ENCODE data around the gene MALSU1.
"Not testable (repeated sequence)": the region's sequence is repeated elsewhere in the genome, so short reads cannot be mapped to it uniquely, and the experiment has no call there.

The MALSU1 gene

DNA sequence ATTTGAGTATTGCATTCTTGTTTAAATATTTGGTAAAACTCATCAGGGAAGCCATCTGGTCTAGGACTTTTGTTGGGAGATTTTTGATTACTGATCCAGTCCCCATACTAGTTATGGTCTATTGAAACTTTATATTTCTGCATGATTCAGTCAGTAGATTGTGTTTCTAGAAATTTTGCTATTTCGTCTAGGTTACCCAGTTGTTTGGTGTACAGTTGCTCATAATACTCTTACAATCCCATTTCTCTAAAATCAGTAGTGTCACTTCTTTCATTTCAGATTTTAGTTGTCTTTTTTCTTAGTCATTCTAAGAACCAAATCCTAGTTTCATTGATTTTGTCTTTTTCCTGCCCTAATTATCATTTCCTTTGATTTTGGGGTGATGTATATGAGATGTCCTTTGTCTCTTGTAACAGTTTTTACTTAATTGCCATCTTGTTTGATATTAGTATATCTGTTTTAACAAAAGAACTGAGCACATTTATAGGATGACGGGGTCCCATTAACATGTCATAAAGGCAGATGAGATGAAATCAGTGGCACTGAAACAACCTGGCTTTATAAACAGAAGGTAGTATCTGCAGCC is 7.9 kb downstream of the MALSU1 start:
- Histone ChIP-seq H3K9me3 (ENCODE audit: control insufficient read depth, insufficient read depth, low read length) (no peaks in the 10 kb centered on the region), H3K4me1 (ENCODE audit: control insufficient read depth, insufficient read depth, low read length) (no peaks in the 10 kb centered on the region), H3K9ac (ENCODE audit: low read depth, low read length) (no peak overlapping the region), H3K36me3 (ENCODE audit: control insufficient read depth, insufficient read depth, low read length) (peaks cover 74% of the 10 kb centered on the region), H3K4me3 (ENCODE audit: low read depth, low read length) (no peak overlapping the region), H3K27me3 (ENCODE audit: control insufficient read depth, insufficient read depth, low read length) (no peaks in the 10 kb centered on the region), H3K27ac (ENCODE audit: low read depth, low read length) (no peak overlapping the region)

DNA sequence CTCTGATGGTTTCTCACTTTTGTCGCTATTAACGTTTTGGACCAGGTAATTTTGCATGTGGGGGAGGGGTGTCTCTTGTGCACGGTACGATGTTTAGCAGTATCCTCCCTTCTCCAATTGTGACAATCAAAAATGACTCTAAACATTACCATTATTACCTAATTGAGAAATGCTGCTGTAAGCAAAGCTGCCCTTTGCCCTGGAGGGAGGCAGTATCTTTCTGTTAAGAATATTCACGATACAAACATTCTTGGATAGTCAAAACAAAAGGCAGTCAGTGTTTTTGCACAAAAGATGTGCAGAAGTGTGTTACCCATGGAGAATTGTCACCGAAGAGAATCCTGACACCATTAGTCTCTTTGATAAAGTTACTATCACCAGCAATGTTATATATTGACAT is 9.6 kb downstream of the MALSU1 start:
- H3K27ac ChIP-seq (ENCODE audit: low read depth, low read length) = no peak overlapping the region
- H3K9me3 ChIP-seq (ENCODE audit: control insufficient read depth, insufficient read depth, low read length) = no peaks in the 10 kb centered on the region
- H3K27me3 ChIP-seq (ENCODE audit: control insufficient read depth, insufficient read depth, low read length) = no peaks in the 10 kb centered on the region
- no peaks in the 10 kb centered on the region for H3K4me1 ChIP-seq (ENCODE audit: control insufficient read depth, insufficient read depth, low read length)
- no peak overlapping the region for H3K4me3 ChIP-seq (ENCODE audit: low read depth, low read length)
- H3K36me3 ChIP-seq (ENCODE audit: control insufficient read depth, insufficient read depth, low read length) = peaks cover 83% of the 10 kb centered on the region
- no peak overlapping the region for H3K9ac ChIP-seq (ENCODE audit: low read depth, low read length)

DNA sequence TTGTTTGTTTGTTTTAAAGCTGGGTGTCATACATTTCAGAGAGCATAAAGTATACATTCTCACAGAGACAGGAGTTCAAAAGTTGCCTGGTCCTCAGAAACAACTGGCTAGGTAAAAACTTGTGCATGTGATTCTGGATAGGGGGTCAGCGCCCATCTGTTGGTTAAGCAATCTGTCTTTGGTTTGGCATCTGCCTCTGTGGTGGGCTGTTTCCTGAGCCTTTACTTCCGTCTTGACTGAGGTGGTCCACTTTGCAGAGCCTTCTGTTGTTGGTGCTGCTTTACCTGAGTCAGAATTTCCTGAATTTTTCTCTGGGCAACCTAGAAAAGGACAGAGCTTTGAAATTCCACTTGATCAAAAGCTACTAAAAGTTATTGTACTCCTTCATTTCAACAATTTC is 13.0 kb downstream of the MALSU1 start:
- H3K4me1 ChIP-seq (ENCODE audit: control insufficient read depth, insufficient read depth, low read length); H3K9ac ChIP-seq (ENCODE audit: low read depth, low read length); H3K27me3 ChIP-seq (ENCODE audit: control insufficient read depth, insufficient read depth, low read length); H3K27ac ChIP-seq (ENCODE audit: low read depth, low read length); H3K9me3 ChIP-seq (ENCODE audit: control insufficient read depth, insufficient read depth, low read length); H3K4me3 ChIP-seq (ENCODE audit: low read depth, low read length): not testable (repeated sequence)
- peaks cover 97% of the 10 kb centered on the region for H3K36me3 ChIP-seq (ENCODE audit: control insufficient read depth, insufficient read depth, low read length)

DNA sequence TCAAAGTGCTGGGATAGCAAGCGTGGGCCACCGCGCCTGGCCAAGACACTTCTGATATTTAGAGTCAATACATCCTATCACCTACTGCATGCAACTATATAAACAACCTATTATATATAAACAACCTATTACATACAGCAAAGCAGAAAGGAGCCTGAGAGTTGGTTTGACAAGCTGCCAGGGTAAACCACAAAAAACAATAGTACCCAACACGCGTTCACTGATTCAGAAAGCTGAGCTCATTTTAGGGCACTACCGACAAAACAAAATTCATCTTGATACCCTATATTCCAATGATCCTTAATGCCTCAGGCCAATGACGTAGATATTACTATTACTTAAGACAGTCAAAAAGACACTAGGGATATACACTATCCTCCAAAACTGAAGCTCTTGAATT is 16.2 kb downstream of the MALSU1 start:
- H3K27ac ChIP-seq (ENCODE audit: low read depth, low read length) = no peak overlapping the region
- peaks cover 97% of the 10 kb centered on the region for H3K36me3 ChIP-seq (ENCODE audit: control insufficient read depth, insufficient read depth, low read length)

DNA sequence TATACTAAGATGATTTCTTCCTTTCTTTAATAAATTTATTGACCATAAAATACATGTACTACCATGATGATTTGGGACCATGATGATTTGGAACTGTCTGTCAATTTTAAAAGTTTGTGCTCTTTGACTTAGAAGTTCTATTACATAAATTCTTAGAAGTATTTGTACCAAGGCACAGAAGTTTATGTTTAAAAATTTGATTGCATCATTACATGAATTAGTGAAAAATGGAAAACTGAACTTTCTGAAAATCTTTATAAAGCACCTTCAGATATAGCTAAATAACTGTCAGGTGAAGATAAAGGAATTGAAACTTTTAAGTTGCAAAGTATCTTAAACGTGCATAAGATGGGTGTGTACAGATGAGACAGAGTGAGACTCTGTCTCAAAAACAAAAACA is 32.0 kb downstream of the MALSU1 start:
- Histone ChIP-seq H3K27ac (ENCODE audit: low read depth, low read length) (no peak overlapping the region), H3K36me3 (ENCODE audit: control insufficient read depth, insufficient read depth, low read length) (peaks cover 82% of the 10 kb centered on the region), H3K27me3 (ENCODE audit: control insufficient read depth, insufficient read depth, low read length) (no peaks in the 10 kb centered on the region), H3K9me3 (ENCODE audit: control insufficient read depth, insufficient read depth, low read length) (no peaks in the 10 kb centered on the region), H3K4me3 (ENCODE audit: low read depth, low read length) (no peak overlapping the region), H3K4me1 (ENCODE audit: control insufficient read depth, insufficient read depth, low read length) (no peaks in the 10 kb centered on the region), H3K9ac (ENCODE audit: low read depth, low read length) (no peak overlapping the region)

More for the DNA sequence above, 16.2 kb downstream of the MALSU1 start:
- H3K4me3 ChIP-seq (ENCODE audit: low read depth, low read length) = no peak overlapping the region
- H3K4me1 ChIP-seq (ENCODE audit: control insufficient read depth, insufficient read depth, low read length) = no peaks in the 10 kb centered on the region
- no peaks in the 10 kb centered on the region for H3K9me3 ChIP-seq (ENCODE audit: control insufficient read depth, insufficient read depth, low read length)
- H3K27me3 ChIP-seq (ENCODE audit: control insufficient read depth, insufficient read depth, low read length) = no peaks in the 10 kb centered on the region
- no peak overlapping the region for H3K9ac ChIP-seq (ENCODE audit: low read depth, low read length)

DNA sequence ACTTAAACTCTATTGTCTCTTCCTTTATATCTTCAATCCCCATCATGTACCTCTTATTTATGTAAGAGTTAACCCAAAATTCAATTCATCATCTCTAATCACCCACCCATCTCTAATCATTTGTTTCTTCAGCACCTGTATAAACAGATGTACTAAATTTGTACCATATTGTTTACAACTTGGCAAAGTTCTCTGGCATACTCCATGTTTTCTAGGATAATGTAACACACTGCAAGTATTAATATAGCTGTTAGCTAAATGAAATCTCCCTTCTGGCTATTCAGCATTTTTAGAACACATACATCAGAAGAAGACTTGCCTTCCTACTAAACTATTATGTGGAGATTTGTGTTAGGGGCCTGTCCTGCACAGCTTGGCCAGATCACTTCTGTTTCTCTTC is 33.1 kb downstream of the MALSU1 start:
- Histone ChIP-seq H3K4me3 (ENCODE audit: low read depth, low read length) (no peak overlapping the region), H3K9ac (ENCODE audit: low read depth, low read length) (no peak overlapping the region), H3K4me1 (ENCODE audit: control insufficient read depth, insufficient read depth, low read length) (no peaks in the 10 kb centered on the region), H3K36me3 (ENCODE audit: control insufficient read depth, insufficient read depth, low read length) (peaks cover 90% of the 10 kb centered on the region), H3K9me3 (ENCODE audit: control insufficient read depth, insufficient read depth, low read length) (no peaks in the 10 kb centered on the region), H3K27ac (ENCODE audit: low read depth, low read length) (no peak overlapping the region), H3K27me3 (ENCODE audit: control insufficient read depth, insufficient read depth, low read length) (no peaks in the 10 kb centered on the region)

DNA sequence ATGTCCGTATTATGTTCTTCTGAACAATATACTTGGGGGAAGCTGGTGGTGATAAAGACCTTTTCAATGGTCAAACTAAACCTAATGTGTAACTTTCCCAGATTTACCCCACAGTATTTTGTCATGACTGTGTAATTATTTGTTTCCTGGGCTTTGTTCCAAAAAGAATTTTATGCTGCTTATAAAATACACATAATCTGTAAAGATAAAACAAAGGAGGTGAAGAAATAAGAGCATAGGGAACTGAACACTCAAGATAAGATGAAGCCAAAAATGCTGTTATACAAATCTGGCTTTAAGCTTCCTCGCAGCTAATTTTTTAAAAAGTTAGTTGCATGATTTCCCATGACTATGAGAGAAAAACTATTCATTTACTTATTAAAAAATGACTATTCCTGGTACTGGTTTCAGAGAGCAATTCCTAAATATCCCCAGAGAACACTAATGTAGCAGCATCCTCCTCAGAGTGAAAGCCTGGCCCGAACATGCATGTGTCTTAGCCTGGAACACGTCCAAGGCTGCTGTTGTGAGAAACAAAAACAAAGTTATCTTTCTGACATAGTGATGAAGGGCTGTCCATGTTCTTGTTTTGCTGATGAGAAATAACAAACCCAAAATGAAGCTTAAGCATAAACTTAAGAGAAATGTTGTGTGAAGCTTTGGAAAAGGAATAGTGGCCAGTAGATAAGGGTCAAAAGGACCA is 33.9 kb downstream of the MALSU1 start:
- peaks cover 92% of the 10 kb centered on the region for H3K36me3 ChIP-seq (ENCODE audit: control insufficient read depth, insufficient read depth, low read length)
- H3K27ac ChIP-seq (ENCODE audit: low read depth, low read length) = no peak overlapping the region
- H3K4me3 ChIP-seq (ENCODE audit: low read depth, low read length) = no peak overlapping the region
- H3K27me3 ChIP-seq (ENCODE audit: control insufficient read depth, insufficient read depth, low read length) = no peaks in the 10 kb centered on the region
- no peak overlapping the region for H3K9ac ChIP-seq (ENCODE audit: low read depth, low read length)
- H3K4me1 ChIP-seq (ENCODE audit: control insufficient read depth, insufficient read depth, low read length) = no peaks in the 10 kb centered on the region
- H3K9me3 ChIP-seq (ENCODE audit: control insufficient read depth, insufficient read depth, low read length) = no peaks in the 10 kb centered on the region

DNA sequence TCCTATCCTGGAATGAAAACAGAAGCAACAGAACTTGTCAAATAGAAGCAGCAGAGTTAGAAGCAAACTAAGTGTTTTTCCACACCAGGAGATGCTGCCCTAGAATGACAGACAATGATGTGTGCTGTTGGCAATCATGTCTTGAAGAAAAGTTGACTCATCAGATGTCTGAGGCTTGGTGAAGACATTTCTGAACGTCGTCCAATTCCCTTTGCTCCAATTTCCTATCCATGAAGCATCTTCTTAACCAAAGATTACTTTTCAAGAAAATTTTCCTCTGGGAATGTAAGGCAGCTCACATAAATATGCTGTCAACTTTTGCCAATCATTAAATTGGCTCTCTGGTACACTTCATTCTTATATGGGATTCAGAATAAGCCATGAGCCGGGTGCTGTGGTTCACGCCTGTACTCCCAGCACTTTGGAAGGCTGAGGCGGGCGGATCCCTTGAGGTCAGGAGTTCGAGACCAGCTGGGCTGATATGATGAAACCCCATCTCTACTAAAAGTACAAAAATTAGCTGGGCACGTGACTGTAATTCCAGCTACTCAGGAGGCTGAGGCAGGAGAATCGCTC is 34.6 kb downstream of the MALSU1 start:
- peaks cover 94% of the 10 kb centered on the region for H3K36me3 ChIP-seq (ENCODE audit: control insufficient read depth, insufficient read depth, low read length)
- H3K9ac ChIP-seq (ENCODE audit: low read depth, low read length) = no peak overlapping the region
- no peak overlapping the region for H3K27ac ChIP-seq (ENCODE audit: low read depth, low read length)
- H3K4me3 ChIP-seq (ENCODE audit: low read depth, low read length) = no peak overlapping the region
- H3K9me3 ChIP-seq (ENCODE audit: control insufficient read depth, insufficient read depth, low read length) = no peaks in the 10 kb centered on the region
- H3K4me1 ChIP-seq (ENCODE audit: control insufficient read depth, insufficient read depth, low read length) = no peaks in the 10 kb centered on the region
- no peaks in the 10 kb centered on the region for H3K27me3 ChIP-seq (ENCODE audit: control insufficient read depth, insufficient read depth, low read length)

DNA sequence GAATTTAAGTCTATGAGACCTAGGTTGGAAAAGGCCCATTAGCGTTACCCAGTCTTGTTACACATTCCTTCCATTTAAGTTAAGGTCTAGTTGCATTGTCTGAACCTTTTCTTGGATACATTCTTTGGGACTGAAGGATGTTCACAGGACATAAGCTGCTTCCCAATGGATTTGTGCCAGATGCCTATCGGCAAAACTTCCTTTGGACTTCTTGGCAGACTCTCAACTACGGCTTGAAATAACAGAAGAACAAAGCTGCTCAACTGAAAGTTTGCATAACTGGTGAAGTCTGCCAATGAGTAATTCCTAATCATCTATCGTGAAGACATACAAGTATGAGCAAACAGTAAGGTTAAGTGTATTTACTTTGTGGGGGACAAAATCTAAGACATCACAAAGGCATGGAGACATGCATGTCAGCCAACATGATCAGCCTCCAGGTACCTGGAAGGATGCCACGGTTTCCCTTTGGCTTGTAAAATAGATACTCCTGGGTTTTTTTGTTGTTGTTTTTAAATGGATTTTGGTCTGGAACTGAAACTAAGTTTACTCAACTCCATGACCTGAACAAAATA is 35.4 kb downstream of the MALSU1 start:
- Histone ChIP-seq H3K4me1 (ENCODE audit: control insufficient read depth, insufficient read depth, low read length) (no peaks in the 10 kb centered on the region), H3K36me3 (ENCODE audit: control insufficient read depth, insufficient read depth, low read length) (peaks cover 95% of the 10 kb centered on the region), H3K4me3 (ENCODE audit: low read depth, low read length) (no peak overlapping the region), H3K27me3 (ENCODE audit: control insufficient read depth, insufficient read depth, low read length) (no peaks in the 10 kb centered on the region), H3K27ac (ENCODE audit: low read depth, low read length) (no peak overlapping the region), H3K9ac (ENCODE audit: low read depth, low read length) (no peak overlapping the region), H3K9me3 (ENCODE audit: control insufficient read depth, insufficient read depth, low read length) (no peaks in the 10 kb centered on the region)

DNA sequence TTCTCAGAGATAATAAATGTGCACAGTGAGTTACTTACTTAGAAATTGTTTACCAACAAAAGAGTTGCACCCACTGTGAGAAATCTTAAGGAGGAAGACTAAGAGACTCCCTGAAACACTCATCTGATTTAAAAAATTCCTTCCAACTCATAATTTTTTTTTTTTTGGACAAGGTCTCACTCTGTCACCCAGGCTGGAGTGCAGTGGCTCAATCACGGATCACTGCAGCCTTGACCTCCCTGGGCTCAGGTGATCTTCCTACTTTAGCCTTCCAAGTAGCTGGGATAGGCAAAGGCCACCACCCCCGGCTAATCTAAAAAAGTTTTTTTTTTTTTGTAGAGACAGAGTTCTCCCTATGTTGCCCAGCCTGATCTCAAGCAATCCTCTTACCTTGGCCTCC is 36.0 kb downstream of the MALSU1 start:
- Histone ChIP-seq H3K27ac (ENCODE audit: low read depth, low read length) (no peak overlapping the region), H3K36me3 (ENCODE audit: control insufficient read depth, insufficient read depth, low read length) (peaks cover 96% of the 10 kb centered on the region), H3K9me3 (ENCODE audit: control insufficient read depth, insufficient read depth, low read length) (no peaks in the 10 kb centered on the region), H3K9ac (ENCODE audit: low read depth, low read length) (no peak overlapping the region), H3K4me3 (ENCODE audit: low read depth, low read length) (no peak overlapping the region), H3K27me3 (ENCODE audit: control insufficient read depth, insufficient read depth, low read length) (no peaks in the 10 kb centered on the region), H3K4me1 (ENCODE audit: control insufficient read depth, insufficient read depth, low read length) (no peaks in the 10 kb centered on the region)

DNA sequence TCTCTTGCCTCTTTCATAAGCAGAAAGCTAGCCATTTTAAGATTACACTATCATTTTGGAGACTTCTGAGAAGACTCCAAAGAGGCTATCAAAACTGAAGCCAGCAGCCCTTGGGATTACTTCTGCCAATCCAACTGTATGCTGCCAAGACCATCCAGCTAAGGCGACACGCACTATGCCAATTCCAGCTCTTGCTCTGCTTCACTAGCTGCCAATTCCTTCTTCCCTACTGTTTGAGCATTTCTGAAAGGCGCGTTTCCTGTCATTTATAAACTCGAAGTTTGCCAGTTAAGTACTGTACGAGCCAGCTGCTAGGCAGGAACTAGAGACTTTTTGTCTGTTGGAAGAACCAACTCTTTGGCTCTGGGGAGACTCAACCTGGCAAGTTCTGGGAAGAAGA is 36.5 kb downstream of the MALSU1 start:
- Histone ChIP-seq H3K9me3 (ENCODE audit: control insufficient read depth, insufficient read depth, low read length) (no peaks in the 10 kb centered on the region), H3K9ac (ENCODE audit: low read depth, low read length) (no peak overlapping the region), H3K36me3 (ENCODE audit: control insufficient read depth, insufficient read depth, low read length) (peaks cover 97% of the 10 kb centered on the region), H3K27me3 (ENCODE audit: control insufficient read depth, insufficient read depth, low read length) (no peaks in the 10 kb centered on the region), H3K27ac (ENCODE audit: low read depth, low read length) (no peak overlapping the region), H3K4me1 (ENCODE audit: control insufficient read depth, insufficient read depth, low read length) (no peaks in the 10 kb centered on the region), H3K4me3 (ENCODE audit: low read depth, low read length) (no peak overlapping the region)

All from HUES48 (cell line).